Panc1 (cell line): ENCODE measurements around the gene MED7. TPM values are rescaled to one million over a fixed set of nuclear protein-coding genes. Genes with fewer than 3 reads are reported as not detected.

ENCODE experiments used
- total RNA-seq: library from RNA; stranded (reverse); gene quantifications from one replicate; pipeline ENCODE4 v1.2.1, GENCODE V29; 2021; ENCODE audit not compliant: unreplicated experiment

MED7 gene
- total RNA-seq, 1 experiment from 2014 or later, result 9.9 TPM

Other genes starting within 250 kb of the MED7 start
- gene TIMD4, start 179.6 kb downstream of the MED7 start, total RNA-seq, result not detected
- 0.36 TPM for gene HAVCR1, start 83.7 kb downstream of the MED7 start, total RNA-seq
- not detected for gene HAVCR2, start 33.8 kb downstream of the MED7 start, total RNA-seq
- gene GARIN3, start 23.4 kb upstream of the MED7 start, total RNA-seq, result not detected
- gene ITK, start 38.0 kb upstream of the MED7 start, total RNA-seq, result 0.26 TPM
- gene CYFIP2, start 123.3 kb upstream of the MED7 start, total RNA-seq, result 0.80 TPM